MM.1S (cell line): ENCODE measurements around the gene ADAM23.

Experiments used
- DNase-seq: peaks from one replicate; pipeline ENCODE4 v3.0.0-alpha.2; 2015
- H2AFZ ChIP-seq: fragments of 300-600 bp; sonication (generic); 2 replicates; pipeline ENCODE4 v1.6.0; 2016; ENCODE audit warnings: antibody characterized with exemption, low read length
- H3F3A ChIP-seq: fragments of 300-600 bp; sonication (generic); 2 replicates; pipeline ENCODE4 v1.6.1; 2016; ENCODE audit warnings: mild to moderate bottlenecking, antibody characterized with exemption, low read length, moderate library complexity, mixed read lengths; ENCODE audit not compliant: insufficient read depth
- H3K27ac ChIP-seq: fragments of 300-600 bp; sonication (generic); 2 replicates; pipeline ENCODE4 v1.5.1; 2016; ENCODE audit warnings: mild to moderate bottlenecking, low read length
- H3K27me3 ChIP-seq: fragments of 300-600 bp; sonication (generic); replicated peaks from 2 replicates; pipeline ENCODE4 v1.6.0; 2016; ENCODE audit warnings: low read length; ENCODE audit not compliant: insufficient read depth
- H3K36me3 ChIP-seq: fragments of 300-600 bp; sonication (generic); replicated peaks from 2 replicates; pipeline ENCODE4 v1.6.1; 2016; ENCODE audit warnings: mild to moderate bottlenecking, low read length, mixed read lengths; ENCODE audit not compliant: insufficient read depth
- H3K4me1 ChIP-seq: fragments of 300-600 bp; sonication (generic); 2 replicates; pipeline ENCODE4 v1.6.1; 2016; ENCODE audit warnings: low read length, mixed read lengths
- H3K4me2 ChIP-seq: fragments of 300-600 bp; sonication (generic); 2 replicates; pipeline ENCODE4 v1.6.0; 2016; ENCODE audit warnings: low read depth, low read length
- H3K4me3 ChIP-seq: fragments of 300-600 bp; sonication (generic); 2 replicates; pipeline ENCODE4 v1.5.1; 2016; ENCODE audit warnings: low read length, mixed read lengths
- H3K79me2 ChIP-seq: fragments of 300-600 bp; sonication (generic); 2 replicates; pipeline ENCODE4 v1.6.1; 2016; ENCODE audit warnings: mixed run types, low read length, mixed read lengths
- H3K9ac ChIP-seq: fragments of 300-600 bp; sonication (generic); 2 replicates; pipeline ENCODE4 v1.6.1; 2016; ENCODE audit warnings: low read length, mixed read lengths
- H3K9me2 ChIP-seq: fragments of 300-600 bp; sonication (generic); replicated peaks from 2 replicates; pipeline ENCODE4 v1.6.1; 2016; ENCODE audit warnings: mild to moderate bottlenecking, low read length, mixed read lengths; ENCODE audit not compliant: insufficient read depth
- H3K9me3 ChIP-seq: fragments of 300-600 bp; sonication (generic); replicated peaks from 2 replicates; pipeline ENCODE4 v1.6.1; 2016; ENCODE audit warnings: mild to moderate bottlenecking, low read length, mixed read lengths; ENCODE audit not compliant: insufficient read depth
- H4K20me1 ChIP-seq: fragments of 300-600 bp; sonication (generic); 2 replicates; pipeline ENCODE4 v1.6.1; 2016; ENCODE audit warnings: mild to moderate bottlenecking, low read length, moderate library complexity, mixed read lengths; ENCODE audit not compliant: insufficient read depth
- CTCF ChIP-seq: fragments of 300-600 bp; sonication (generic); IDR thresholded peaks from 2 replicates; pipeline ENCODE4 v1.5.1; 2016; ENCODE audit warnings: antibody characterized with exemption, low read length, mixed read lengths
- EZH2 ChIP-seq: fragments of 300-600 bp; sonication (generic); optimal IDR thresholded peaks from 2 replicates; pipeline ENCODE3; 2017; ENCODE audit warnings: low read depth, mild to moderate bottlenecking, antibody characterized with exemption, low read length, mixed read lengths
- EZH2phosphoT487 ChIP-seq: fragments of 300-600 bp; sonication (generic); IDR thresholded peaks from 2 replicates; pipeline ENCODE4 v1.6.1; 2018; ENCODE audit warnings: antibody characterized with exemption, low read length

Gene ADAM23

DNA sequence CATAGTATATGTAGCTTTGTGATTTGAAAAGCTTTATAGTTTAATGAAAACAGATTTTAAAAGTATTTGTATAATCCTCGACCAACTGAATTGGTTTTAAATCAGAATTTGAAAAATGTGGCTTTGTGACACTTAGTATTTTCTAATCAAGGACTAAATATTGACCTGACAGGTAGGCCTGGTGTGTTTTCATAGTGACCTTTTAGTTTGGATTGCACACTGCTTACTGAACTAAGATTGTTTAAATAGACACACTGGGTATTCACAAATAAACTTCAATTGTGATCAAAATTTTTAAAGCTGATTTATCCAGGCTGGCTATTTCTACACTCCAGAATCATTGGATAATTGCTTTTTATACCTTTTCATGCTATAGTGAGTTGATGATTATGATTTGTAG is 167.1 kb downstream of the ADAM23 start:
- Histone ChIP-seq H4K20me1 (no peaks in the 10 kb centered on the region), H3K9ac (no peak overlapping the region), H3F3A (no peaks in the 10 kb centered on the region), H2AFZ (no peak overlapping the region), H3K79me2 (no peaks in the 10 kb centered on the region), H3K9me2 (no peaks in the 10 kb centered on the region), H3K27ac (no peak overlapping the region), H3K4me1 (no peaks in the 10 kb centered on the region), H3K4me3 (no peak overlapping the region), H3K9me3 (no peaks in the 10 kb centered on the region), H3K4me2 (no peak overlapping the region), H3K27me3 (no peaks in the 10 kb centered on the region), H3K36me3 (no peaks in the 10 kb centered on the region)
- DNase-seq, result no peak
- no peak for TF ChIP-seq CTCF
- TF ChIP-seq EZH2, result no peak
- no peak for TF ChIP-seq EZH2phosphoT487

DNA sequence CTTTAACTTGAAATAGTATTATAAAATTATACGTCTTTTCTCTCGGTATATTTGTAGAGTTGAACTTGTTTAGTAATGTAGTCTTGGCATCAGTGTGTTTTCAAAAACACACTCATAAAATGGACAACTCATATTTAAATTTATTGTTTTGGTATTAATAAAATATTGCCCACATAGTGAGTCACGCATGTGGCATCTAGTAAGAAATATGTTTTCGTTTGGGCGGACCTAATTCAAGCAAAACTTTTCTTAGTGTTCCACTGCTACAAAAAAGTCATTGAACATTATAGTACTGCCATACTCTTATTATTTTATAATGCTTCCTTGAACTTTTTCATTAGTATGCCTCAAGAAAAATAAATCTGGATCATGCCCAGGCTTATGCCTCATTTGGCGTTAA is 167.9 kb downstream of the ADAM23 start:
- no peaks in the 10 kb centered on the region for H3K36me3 ChIP-seq
- H3K9me2 ChIP-seq, result no peaks in the 10 kb centered on the region
- no peak overlapping the region for H3K27ac ChIP-seq
- no peak overlapping the region for H3K9ac ChIP-seq
- TF ChIP-seq CTCF (no peak), EZH2phosphoT487 (no peak), EZH2 (no peak)
- DNase-seq, result no peak
- no peaks in the 10 kb centered on the region for H3K27me3 ChIP-seq
- no peaks in the 10 kb centered on the region for H3K9me3 ChIP-seq
- no peak overlapping the region for H3K4me3 ChIP-seq
- no peaks in the 10 kb centered on the region for H3K79me2 ChIP-seq
- no peaks in the 10 kb centered on the region for H4K20me1 ChIP-seq
- no peak overlapping the region for H3K4me2 ChIP-seq
- no peaks in the 10 kb centered on the region for H3K4me1 ChIP-seq
- H2AFZ ChIP-seq, result no peak overlapping the region
- H3F3A ChIP-seq, result no peaks in the 10 kb centered on the region

DNA sequence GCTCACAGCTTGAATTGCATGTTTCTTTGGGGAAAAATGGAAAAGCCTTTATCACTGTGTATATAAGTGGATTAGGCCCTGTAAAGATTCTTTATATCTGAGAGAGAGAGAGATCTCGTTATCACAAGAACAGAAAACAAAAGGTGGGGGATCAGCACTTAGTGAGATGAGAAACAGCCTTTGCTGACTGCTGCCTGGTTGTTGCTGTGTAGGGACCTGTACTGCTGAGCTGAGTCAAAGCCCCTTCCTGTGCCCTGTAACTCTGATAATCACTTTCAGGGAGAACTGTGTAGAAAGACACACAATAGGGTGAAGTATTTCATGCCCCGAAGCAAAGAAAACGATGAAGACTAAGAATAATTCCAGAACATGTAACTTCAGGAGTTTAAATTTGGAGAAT is 168.4 kb downstream of the ADAM23 start:
- no peak overlapping the region for H3K9ac ChIP-seq
- no peak overlapping the region for H3K4me2 ChIP-seq
- no peaks in the 10 kb centered on the region for H3K9me3 ChIP-seq
- no peaks in the 10 kb centered on the region for H3K9me2 ChIP-seq
- H3K4me1 ChIP-seq, result no peaks in the 10 kb centered on the region
- no peak overlapping the region for H2AFZ ChIP-seq
- TF ChIP-seq EZH2phosphoT487 (no peak), CTCF (no peak), EZH2 (no peak)
- no peaks in the 10 kb centered on the region for H3K36me3 ChIP-seq
- H3K27ac ChIP-seq, result no peak overlapping the region
- H4K20me1 ChIP-seq, result no peaks in the 10 kb centered on the region
- H3K4me3 ChIP-seq, result no peak overlapping the region
- no peaks in the 10 kb centered on the region for H3K79me2 ChIP-seq
- no peaks in the 10 kb centered on the region for H3F3A ChIP-seq
- H3K27me3 ChIP-seq, result no peaks in the 10 kb centered on the region
- DNase-seq, result no peak
